Esophagus muscularis mucosa (tissue), 4 donors: ENCODE results near the gene FKBP1B. TPM values are rescaled to one million over a fixed set of nuclear protein-coding genes. Genes with fewer than 3 reads are reported as not detected.
A peak's percentile ranks its signal among the peaks of the same experiment; 100 is the strongest.

Source experiments
- DNase-seq: peaks from one replicate; pipeline ENCODE4 v3.0.0-alpha.2; 2017; ENCODE audit errors: extremely low spot score
- H3K27ac ChIP-seq, 4 donors: fragments of 200-600 bp; sonication (generic); replicated peaks in 1 of 4; 1 replicate in 3 of 4; 2 replicates in 1 of 4; pipeline ENCODE4 v1.5.1; 2016 to 2019; ENCODE audit warnings: mild to moderate bottlenecking in 1 of 4
- H3K27me3 ChIP-seq, 4 donors: fragments of 200-600 bp; sonication (generic); one replicate each; pipeline versions ENCODE4 v1.5.1 to v1.6.0; 2016 to 2019
- H3K36me3 ChIP-seq, 4 donors: fragments of 200-600 bp; sonication (generic); one replicate each; pipeline ENCODE4 v1.5.1; 2016 to 2019
- H3K4me1 ChIP-seq, 4 donors: fragments of 200-600 bp; sonication (generic); one replicate each; pipeline ENCODE4 v1.5.1; 2016 to 2019
- H3K4me3 ChIP-seq, 4 donors: fragments of 200-600 bp; sonication (generic); 1 replicate in 2 of 4; 2 replicates in 2 of 4; pipeline ENCODE4 v1.5.1; 2016 to 2019; ENCODE audit warnings: mild to moderate bottlenecking in 4 of 4, moderate library complexity in 1 of 4
- H3K9me3 ChIP-seq, 4 donors: fragments of 200-600 bp; sonication (generic); 1 replicate in 3 of 4; 2 replicates in 1 of 4; pipeline ENCODE4 v1.5.1; 2016 to 2019
- CTCF ChIP-seq, 3 experiments: fragments of 200-600 bp in 2 of 3; fragments of 450-650 bp in 1 of 3; sonication (generic) in 2 of 3; IDR thresholded peaks; one replicate each; pipeline ENCODE4 v1.5.1; 2017 to 2019; ENCODE audit warnings: antibody characterized with exemption in 3 of 3, mild to moderate bottlenecking in 2 of 3, moderate library complexity in 1 of 3
- EP300 ChIP-seq: sonication (generic); formaldehyde crosslinking; IDR thresholded peaks from one replicate; pipeline ENCODE4 v1.6.1; 2017; ENCODE audit warnings: antibody characterized with exemption
- POLR2A ChIP-seq: fragments of 450-650 bp; IDR thresholded peaks from one replicate; pipeline ENCODE4 v1.6.1; 2017; ENCODE audit warnings: antibody characterized with exemption, moderate library complexity, mild to moderate bottlenecking, low read depth
- POLR2AphosphoS5 ChIP-seq, 2 donors: sonication (generic); formaldehyde crosslinking; IDR thresholded peaks; one replicate each; pipeline ENCODE4 v1.6.1; 2017; ENCODE audit warnings: antibody characterized with exemption in 2 of 2
- WGBS: methylation state at CpG from one replicate; pipeline ENCODE4 v1.1.5; 2018; 5-methylcytosine and 5-hydroxymethylcytosine counted together
- intact Hi-C: fragments of 100-400 bp; cut with DNase I; formaldehyde crosslinking; loops from one replicate; pipeline ENCODE4 v1.15.1; 2023
- total RNA-seq, 4 donors: library from RNA; depleted of rRNA; stranded (reverse); fragments of >200 nt; gene quantifications; one replicate each; pipeline versions ENCODE4 v1.1.0 to v1.2.1, GENCODE V29; 2016

FKBP1B gene
- total RNA-seq, 4 donors from 2014 or later = 5.0 to 11.2 (median 6.2) TPM

GRCh38 chr2:24075915-24076848 lies 26.6 kb downstream of the FKBP1B start, which contains the start of gene SF3B6:
TSS of gene SF3B6 (minus strand) at chr2:24076326. CDS start at chr2:24076229, 97 bp downstream.
- Histone ChIP-seq H3K9me3 (no peaks in the 10 kb centered on the region), H3K27me3 (no peaks in the 10 kb centered on the region), H3K4me3 (peak within 1 kb of the TSS; percentile 70 to 91 (median 74)), H3K27ac (peak within 1 kb of the TSS; percentile 88 to 96 (median 92)), H3K4me1 (peaks cover 19 to 39% (median 25%) of the 10 kb centered on the region in 4 donors), H3K36me3 (peaks cover 0 to 56% (median 35%) of the 10 kb centered on the region in 4 donors)
- no peak for TF ChIP-seq EP300
- TF ChIP-seq CTCF (IDR thresholded peaks at IDR 0.05) = peak in 1 of 3 experiments; percentile 12
- peak; percentile 92 to 96 for TF ChIP-seq POLR2AphosphoS5 (IDR thresholded peaks at IDR 0.05)
- peak; percentile 99 for DNase-seq
- intact Hi-C loops = loop anchor here (5.0 kb wide), 1 partner anchor 149 kb away; the partner anchor contains the start of gene ATAD2B
- 3% methylated on average over 32 of the region's 64 CpGs for WGBS

- Histone ChIP-seq H3K9me3 (no peaks in the 10 kb centered on the region), H3K4me1 (peaks cover 19 to 39% (median 25%) of the 10 kb centered on the region in 4 donors), H3K27ac (peak overlapping the region; percentile 88 to 96 (median 92)), H3K4me3 (peak overlapping the region; percentile 70 to 91 (median 74)), H3K36me3 (peaks cover 0 to 56% (median 32%) of the 10 kb centered on the region in 4 donors), H3K27me3 (no peaks in the 10 kb centered on the region)
- TF ChIP-seq POLR2AphosphoS5 (IDR thresholded peaks at IDR 0.05) = no peak
- intact Hi-C loops = loop anchor here (5.0 kb wide), 1 partner anchor 150 kb away; the partner anchor contains the start of gene ATAD2B
- 4% methylated on average over 37 of the region's 41 CpGs for WGBS
- DNase-seq = no peak
These were observed 27.5 kb downstream of the FKBP1B start for GRCh38 chr2:24076849-24077534.

- Histone ChIP-seq H3K36me3 (peaks cover 0 to 56% (median 32%) of the 10 kb centered on the region in 4 donors), H3K9me3 (no peaks in the 10 kb centered on the region), H3K4me3 (peak overlapping the region; percentile 70 to 91 (median 74)), H3K27me3 (no peaks in the 10 kb centered on the region), H3K4me1 (peaks cover 19 to 35% (median 25%) of the 10 kb centered on the region in 4 donors), H3K27ac (peak overlapping the region; percentile 88 to 96 (median 92))
- no peak for DNase-seq
- TF ChIP-seq CTCF (IDR thresholded peaks at IDR 0.05) = no peak
- no peak for TF ChIP-seq EP300
- TF ChIP-seq POLR2AphosphoS5 (IDR thresholded peaks at IDR 0.05) = no peak
- no peak for TF ChIP-seq POLR2A
- intact Hi-C loops = loop anchor here (5.0 kb wide), 1 partner anchor 150 kb away; the partner anchor contains the start of gene ATAD2B
- WGBS = 6% methylated on average over 9 of the region's 9 CpGs
These were observed 28.0 kb downstream of the FKBP1B start for GRCh38 chr2:24077535-24077877.

- Histone ChIP-seq H3K27ac (peak overlapping the region; percentile 88 to 96 (median 92)), H3K4me3 (peak overlapping the region; percentile 70 to 91 (median 74)), H3K9me3 (no peaks in the 10 kb centered on the region), H3K27me3 (no peaks in the 10 kb centered on the region), H3K36me3 (peaks cover 0 to 56% (median 32%) of the 10 kb centered on the region in 4 donors), H3K4me1 (peaks cover 19 to 33% (median 25%) of the 10 kb centered on the region in 4 donors)
- WGBS = 77% methylated on average over 2 of the region's 2 CpGs
- no peak for DNase-seq
- intact Hi-C loops = loop anchor here (5.0 kb wide), 1 partner anchor 151 kb away; the partner anchor contains the start of gene ATAD2B
- no peak for TF ChIP-seq POLR2A
- TF ChIP-seq CTCF (IDR thresholded peaks at IDR 0.05) = no peak
- no peak for TF ChIP-seq EP300
- no peak for TF ChIP-seq POLR2AphosphoS5 (IDR thresholded peaks at IDR 0.05)
These were observed 28.3 kb downstream of the FKBP1B start for GRCh38 chr2:24077879-24078278.
